Measurements from ENCODE around the gene LDLRAD4. TPM values are rescaled to one million over a fixed set of nuclear protein-coding genes. Genes with fewer than 3 reads are reported as not detected.

The LDLRAD4 gene
- total RNA-seq, 1 donor from 2014 or later: 34.5 TPM

DNA sequence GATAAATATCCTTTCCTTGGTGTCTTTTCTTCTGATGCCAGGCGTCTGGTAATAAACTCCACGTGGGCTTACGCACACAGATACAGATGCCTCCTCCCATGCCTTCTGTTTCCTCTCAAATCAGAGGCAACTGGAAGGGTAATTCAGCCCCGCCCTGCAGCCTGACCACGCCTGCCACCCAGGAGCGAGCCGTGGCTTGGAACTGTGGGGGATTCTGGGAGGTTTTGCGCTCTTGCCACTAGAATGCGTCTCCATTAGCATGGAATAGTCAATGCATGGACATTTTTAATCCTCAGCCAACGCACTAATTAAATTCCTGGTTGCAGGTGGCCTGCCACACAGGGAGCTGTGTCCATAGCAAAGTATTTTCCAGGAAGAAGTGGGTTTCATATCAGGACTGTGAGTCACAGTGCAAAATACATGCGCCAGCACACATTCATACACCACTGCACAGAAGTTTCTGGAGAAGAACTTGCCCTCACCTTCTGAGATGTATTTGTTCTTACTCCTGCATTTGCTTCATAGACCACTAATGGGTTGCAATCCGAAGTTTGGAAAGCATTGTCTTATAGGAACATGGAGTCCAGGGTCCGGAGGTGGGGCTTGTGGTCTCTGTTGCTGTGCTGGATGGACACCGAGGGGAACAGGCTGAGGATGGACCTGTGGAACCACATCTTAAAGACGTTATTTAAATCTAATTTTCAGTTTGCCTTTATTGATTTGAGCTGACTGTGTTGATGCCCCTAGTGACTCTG is 151.4 kb downstream of the LDLRAD4 start:
- DNase-seq (ENCODE audit: low spot score): no peak
- Mint-ChIP-seq H3K4me1 (ENCODE audit: low read depth) (peaks cover 48% of the 10 kb centered on the region), H3K9me3 (no peaks in the 10 kb centered on the region), H3K36me3 (ENCODE audit: low read depth) (no peaks in the 10 kb centered on the region), H3K4me3 (no peak overlapping the region), H3K27me3 (ENCODE audit: insufficient read depth) (peaks cover 7% of the 10 kb centered on the region), H3K27ac (peak overlapping the region; percentile 5)
- intact Hi-C loops (cut with micrococcal nuclease): loop anchor here (10.0 kb wide), 1 partner anchor 375 kb away; the partner anchor contains the start of gene CEP192

DNA sequence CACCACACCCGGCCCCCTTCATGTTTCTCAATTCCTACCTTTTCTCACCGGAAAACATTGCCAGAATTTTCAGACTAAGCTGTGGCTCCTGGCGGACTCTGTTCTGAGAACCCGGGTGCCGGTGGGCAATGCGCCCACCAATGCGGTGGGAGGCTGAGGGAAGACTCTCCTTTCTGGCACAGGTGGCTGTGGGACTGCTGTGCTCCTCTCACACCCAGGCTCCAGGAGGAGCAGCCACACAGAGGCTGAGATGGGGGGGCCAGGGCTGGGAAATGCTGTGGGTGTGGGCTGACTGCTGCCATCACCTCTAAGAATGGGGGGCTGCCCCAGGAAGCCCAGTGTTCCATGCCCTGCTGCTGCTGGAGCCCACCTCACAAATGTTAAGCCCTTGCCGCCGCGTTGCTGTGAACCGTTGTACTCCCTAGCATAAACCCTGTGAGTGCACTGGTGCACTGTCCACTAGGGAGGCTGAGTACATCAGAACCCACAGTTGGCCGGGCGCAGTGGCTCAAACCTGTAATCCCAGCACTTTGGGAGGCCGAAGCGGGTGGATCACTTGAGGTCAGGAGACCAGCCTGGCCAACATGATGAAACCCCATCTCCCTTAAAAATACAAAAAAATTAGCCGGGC is 152.6 kb downstream of the LDLRAD4 start:
- peaks cover 60% of the 10 kb centered on the region for H3K4me1 Mint-ChIP-seq (ENCODE audit: low read depth)
- no peaks in the 10 kb centered on the region for H3K9me3 Mint-ChIP-seq
- no peak for DNase-seq (ENCODE audit: low spot score)
- intact Hi-C loops (cut with micrococcal nuclease): loop anchor here (10.0 kb wide), 1 partner anchor 376 kb away; the partner anchor contains the start of gene CEP192
- peaks cover 7% of the 10 kb centered on the region for H3K27me3 Mint-ChIP-seq (ENCODE audit: insufficient read depth)
- H3K27ac Mint-ChIP-seq: no peak overlapping the region
- H3K4me3 Mint-ChIP-seq: no peak overlapping the region
- H3K36me3 Mint-ChIP-seq (ENCODE audit: low read depth): no peaks in the 10 kb centered on the region

DNA sequence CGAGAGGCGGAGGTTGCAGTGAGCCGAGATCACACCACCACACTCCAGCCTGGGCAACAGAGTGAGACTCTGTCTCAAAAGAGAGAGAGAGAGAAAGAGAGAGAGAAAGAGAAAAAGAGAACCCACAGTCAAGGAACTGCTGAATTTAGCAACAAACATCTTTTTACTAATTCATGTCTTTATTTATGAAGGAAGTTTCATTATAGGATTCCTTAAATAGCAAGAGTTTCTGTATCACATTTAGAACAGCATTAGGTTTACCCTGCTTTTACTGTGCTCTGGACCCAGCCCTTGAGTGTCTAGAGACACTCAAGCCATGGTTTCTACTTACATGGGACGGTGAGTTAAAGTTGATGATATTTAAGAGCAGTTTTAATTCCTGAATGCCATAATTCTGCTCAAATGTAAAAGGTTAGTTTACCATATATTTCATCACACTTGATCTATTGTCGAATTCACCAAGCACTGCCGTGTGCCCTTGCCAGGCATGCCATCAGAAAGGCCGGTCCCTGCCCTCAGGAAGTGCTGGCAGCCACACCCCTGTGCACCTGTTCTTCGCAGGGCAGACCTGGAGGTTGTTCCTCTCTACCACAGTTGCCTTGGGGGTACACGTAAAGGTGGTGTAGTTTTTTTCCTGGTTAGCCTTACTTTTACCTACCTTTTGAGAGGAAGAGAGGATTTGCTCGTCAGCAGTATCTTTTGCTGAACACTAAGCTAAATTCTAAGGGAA is 153.3 kb downstream of the LDLRAD4 start:
- intact Hi-C loops (cut with micrococcal nuclease): loop anchor here (10.0 kb wide), 1 partner anchor 377 kb away; the partner anchor contains the start of gene CEP192
- DNase-seq (ENCODE audit: low spot score): no peak
- H3K4me1 Mint-ChIP-seq (ENCODE audit: low read depth): peaks cover 67% of the 10 kb centered on the region
- peaks cover 7% of the 10 kb centered on the region for H3K27me3 Mint-ChIP-seq (ENCODE audit: insufficient read depth)
- H3K4me3 Mint-ChIP-seq: no peak overlapping the region
- peak overlapping the region; percentile 13 for H3K27ac Mint-ChIP-seq
- no peaks in the 10 kb centered on the region for H3K9me3 Mint-ChIP-seq
- H3K36me3 Mint-ChIP-seq (ENCODE audit: low read depth): no peaks in the 10 kb centered on the region

DNA sequence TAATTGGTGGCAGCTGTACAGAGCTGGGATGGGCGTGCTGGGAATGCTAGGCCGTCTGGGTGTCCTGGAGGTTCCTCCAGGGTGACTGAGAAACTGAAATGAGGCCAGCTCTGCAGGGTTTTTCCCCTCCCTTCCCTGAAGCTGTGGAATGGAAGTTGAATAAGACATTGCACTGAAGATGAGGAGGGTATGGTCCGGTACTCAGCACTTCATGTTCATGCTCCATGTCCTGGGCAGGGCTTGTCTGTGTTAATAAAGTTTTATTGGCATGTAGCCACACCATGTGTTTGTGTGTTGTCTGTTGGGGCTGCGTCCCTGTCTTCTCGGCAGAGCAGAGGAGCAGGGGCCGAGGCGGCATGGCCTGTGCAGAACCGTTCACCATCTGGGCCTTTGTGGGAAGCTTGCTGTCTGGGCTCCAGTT is 154.0 kb downstream of the LDLRAD4 start:
- Mint-ChIP-seq H3K9me3 (no peaks in the 10 kb centered on the region), H3K4me3 (no peak overlapping the region), H3K27ac (no peak overlapping the region), H3K4me1 (ENCODE audit: low read depth) (peaks cover 74% of the 10 kb centered on the region), H3K27me3 (ENCODE audit: insufficient read depth) (peaks cover 7% of the 10 kb centered on the region), H3K36me3 (ENCODE audit: low read depth) (no peaks in the 10 kb centered on the region)
- DNase-seq (ENCODE audit: low spot score): no peak
- intact Hi-C loops (cut with micrococcal nuclease): loop anchor here (10.0 kb wide), 1 partner anchor 378 kb away; the partner anchor contains the start of gene CEP192

DNA sequence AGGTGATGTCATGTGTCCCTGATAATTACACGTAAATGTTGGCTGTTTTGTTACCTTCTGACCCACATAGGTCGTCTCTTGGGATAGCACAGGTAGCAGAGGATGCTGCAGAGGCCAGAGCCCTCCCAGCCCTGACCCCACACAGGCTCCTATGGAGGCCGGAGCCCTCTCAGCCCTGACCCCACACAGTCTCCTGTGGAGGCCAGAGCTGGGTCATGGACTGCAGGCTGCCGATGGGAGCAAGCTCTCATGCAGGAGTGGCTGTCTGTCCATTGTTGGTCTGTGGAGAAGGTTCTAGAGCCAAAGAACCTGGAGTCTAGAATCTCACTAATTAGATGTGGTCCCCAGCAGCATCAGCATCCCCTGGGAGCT is 155.5 kb downstream of the LDLRAD4 start:
- Mint-ChIP-seq H3K36me3 (ENCODE audit: low read depth) (no peaks in the 10 kb centered on the region), H3K9me3 (no peaks in the 10 kb centered on the region), H3K4me1 (ENCODE audit: low read depth) (peaks cover 85% of the 10 kb centered on the region), H3K27ac (no peak overlapping the region), H3K4me3 (no peak overlapping the region), H3K27me3 (ENCODE audit: insufficient read depth) (peaks cover 5% of the 10 kb centered on the region)
- intact Hi-C loops (cut with micrococcal nuclease): loop anchor here (2.0 to 10.0 kb wide), 2 partner anchors 239 to 379 kb away; partner anchors contain the start of gene CEP192
- no peak for DNase-seq (ENCODE audit: low spot score)

DNA sequence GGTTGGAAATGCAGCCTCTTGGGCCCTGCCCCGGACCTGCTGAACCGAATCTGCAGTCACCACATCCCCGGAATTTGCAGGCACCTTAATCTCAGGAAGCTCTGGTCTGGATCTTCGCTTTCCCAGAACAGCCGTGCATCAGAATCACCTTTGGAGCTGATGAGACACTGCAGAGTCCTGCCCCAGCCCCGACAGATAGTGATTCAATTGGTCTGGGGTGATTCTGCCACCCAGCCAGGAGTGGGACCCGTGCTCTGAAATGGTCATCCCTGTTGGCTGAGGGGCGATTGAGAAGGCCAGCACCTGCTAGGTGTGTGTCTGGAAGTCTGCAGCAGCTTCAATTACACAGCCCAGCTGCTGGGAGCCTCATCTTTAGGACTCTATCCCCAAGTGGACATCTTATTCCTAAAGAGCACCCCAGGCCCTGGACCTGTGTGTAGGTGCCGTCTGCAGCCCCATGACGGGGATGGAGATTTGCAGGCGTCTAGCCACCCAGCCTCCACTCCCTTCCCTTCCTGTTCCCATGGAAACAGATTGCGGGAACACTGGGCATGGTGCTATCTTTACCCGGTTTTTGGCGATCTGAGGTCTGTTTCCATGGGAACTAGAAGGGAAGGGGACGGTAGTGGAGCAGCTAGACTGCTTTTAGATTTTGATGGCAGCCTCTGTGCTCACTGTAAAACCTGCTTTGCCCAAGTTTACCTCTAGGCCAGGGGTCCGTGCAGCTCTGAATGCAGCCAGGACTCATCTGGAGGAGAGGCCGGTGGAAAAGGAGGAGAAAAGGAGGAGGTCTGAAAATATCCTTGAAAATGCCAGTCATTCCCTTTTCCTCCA is 156.1 kb downstream of the LDLRAD4 start:
- Mint-ChIP-seq H3K4me1 (ENCODE audit: low read depth) (peaks cover 82% of the 10 kb centered on the region), H3K27ac (peak overlapping the region; percentile 95), H3K9me3 (no peaks in the 10 kb centered on the region), H3K4me3 (no peak overlapping the region), H3K27me3 (ENCODE audit: insufficient read depth) (peaks cover 4% of the 10 kb centered on the region), H3K36me3 (ENCODE audit: low read depth) (no peaks in the 10 kb centered on the region)
- intact Hi-C loops (cut with micrococcal nuclease): loop anchor here (1.0 to 10.0 kb wide), 10 partner anchors 64 to 1522 kb away; partner anchors contain the start of genes CEP192, CHMP1B, FAM210A and RNMT
- DNase-seq (ENCODE audit: low spot score): no peak

DNA sequence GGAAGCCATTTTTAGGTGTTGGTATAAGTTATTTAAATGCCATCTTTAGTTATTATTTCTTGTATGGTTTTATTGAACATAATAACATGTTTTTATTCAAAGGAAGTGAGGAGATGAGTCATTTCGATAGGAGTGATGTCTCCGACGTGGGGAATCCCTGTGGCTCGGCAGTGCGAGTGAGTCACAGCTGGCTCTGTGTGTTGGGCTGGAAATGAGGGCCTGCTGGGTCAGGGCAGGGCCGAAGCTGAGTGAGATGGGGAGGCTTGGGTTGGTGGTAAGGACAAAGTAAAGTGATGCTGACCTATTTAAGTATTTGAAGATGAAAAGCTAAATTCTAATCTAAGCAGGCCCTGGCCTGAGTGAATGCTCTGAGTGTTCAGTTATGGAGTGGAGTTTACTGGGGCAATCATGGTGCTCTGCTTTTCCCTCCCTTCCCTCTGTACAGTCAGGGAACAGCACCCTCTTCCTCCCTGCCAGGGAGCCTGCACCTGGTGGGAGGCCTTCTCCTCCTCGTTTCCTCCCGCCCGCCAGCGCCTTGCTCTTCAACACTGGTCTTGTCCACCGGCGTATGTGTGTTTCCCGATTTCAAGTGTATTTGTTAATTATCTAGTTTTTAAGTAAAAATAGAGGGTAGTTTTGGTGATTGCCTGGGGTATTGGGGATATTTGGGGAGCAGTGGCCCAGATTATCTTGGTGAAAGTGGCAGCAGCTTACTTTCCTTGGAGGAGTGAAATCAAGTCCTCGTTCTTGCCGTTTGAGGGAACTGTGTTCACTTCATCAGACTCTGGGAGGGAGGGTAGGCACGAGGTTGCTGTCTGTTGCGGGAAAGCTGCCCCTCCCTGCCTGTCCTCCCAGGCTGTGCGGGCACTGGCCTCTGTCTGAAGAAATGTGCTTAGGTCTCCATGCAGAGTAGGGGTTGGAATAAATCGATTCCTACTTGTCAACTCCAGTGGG is 157.0 kb downstream of the LDLRAD4 start:
- peak; percentile 80 for DNase-seq (ENCODE audit: low spot score)
- intact Hi-C loops (cut with micrococcal nuclease): loop anchor here (1.0 to 10.0 kb wide), 13 partner anchors 21 to 1523 kb away; partner anchors contain the start of genes CEP192, CHMP1B, FAM210A and RNMT
- H3K4me1 Mint-ChIP-seq (ENCODE audit: low read depth): peaks cover 78% of the 10 kb centered on the region
- peak overlapping the region; percentile 74 for H3K4me3 Mint-ChIP-seq
- no peaks in the 10 kb centered on the region for H3K9me3 Mint-ChIP-seq
- H3K27ac Mint-ChIP-seq: peak overlapping the region; percentile 95
- peaks cover 4% of the 10 kb centered on the region for H3K27me3 Mint-ChIP-seq (ENCODE audit: insufficient read depth)
- H3K36me3 Mint-ChIP-seq (ENCODE audit: low read depth): no peaks in the 10 kb centered on the region

DNA sequence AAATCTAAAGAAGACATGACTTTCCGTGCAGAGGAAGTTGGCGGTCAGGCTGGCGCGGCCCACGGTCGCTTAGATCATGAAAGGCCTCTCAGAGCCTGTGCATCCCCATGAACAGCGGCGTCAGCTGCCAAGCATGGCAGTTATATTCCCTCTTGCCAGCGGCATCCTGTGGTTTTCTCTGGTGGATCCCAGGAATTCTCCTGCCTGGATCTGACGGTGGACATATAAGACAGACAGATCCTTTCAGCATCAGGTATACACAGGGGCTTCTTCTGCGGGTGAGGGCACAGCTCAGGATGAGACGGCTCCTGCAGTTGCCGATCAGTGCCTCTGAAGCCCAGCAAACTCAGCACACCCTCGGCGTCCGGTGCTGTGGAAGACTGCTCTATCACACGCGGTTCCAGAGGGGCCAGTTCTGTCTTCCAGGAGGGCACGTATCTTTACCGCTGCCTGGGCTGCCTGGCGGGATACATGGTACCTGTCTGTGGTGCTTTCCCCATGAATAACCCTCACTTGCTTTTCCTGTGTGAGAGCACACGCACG is 157.8 kb downstream of the LDLRAD4 start:
- DNase-seq (ENCODE audit: low spot score): peak; percentile 16
- Mint-ChIP-seq H3K4me1 (ENCODE audit: low read depth) (peaks cover 79% of the 10 kb centered on the region), H3K36me3 (ENCODE audit: low read depth) (no peaks in the 10 kb centered on the region), H3K27ac (peak overlapping the region; percentile 95), H3K27me3 (ENCODE audit: insufficient read depth) (peaks cover 4% of the 10 kb centered on the region), H3K9me3 (no peaks in the 10 kb centered on the region), H3K4me3 (peak overlapping the region; percentile 74)
- intact Hi-C loops (cut with micrococcal nuclease): loop anchor here (2.0 to 10.0 kb wide), 7 partner anchors 22 to 1524 kb away; partner anchors contain the start of genes CEP192 and CHMP1B

DNA sequence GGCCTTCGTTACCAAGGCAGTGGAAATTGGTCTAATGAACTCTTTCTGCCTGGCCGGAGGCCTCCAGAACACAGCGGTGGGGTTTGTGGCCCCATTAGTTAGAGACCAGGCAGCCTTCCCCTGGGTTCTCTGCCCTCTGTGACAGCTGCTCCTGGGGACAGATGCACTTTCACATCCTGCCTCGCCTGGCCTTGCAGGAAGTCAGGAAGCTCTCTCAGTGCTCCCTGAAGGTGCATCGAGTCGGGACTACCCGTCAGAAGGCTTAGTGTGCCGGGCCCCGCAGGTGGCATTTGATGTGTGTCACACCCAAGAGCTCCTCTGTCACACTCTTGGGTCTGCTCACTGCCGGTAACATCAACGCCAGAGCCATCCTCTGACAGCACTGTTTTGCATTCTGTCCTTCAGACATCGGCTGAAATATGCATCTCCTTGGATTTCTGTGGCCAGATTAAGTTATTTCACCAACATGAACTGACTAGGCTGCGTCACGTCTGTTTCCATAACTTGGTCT is 158.3 kb downstream of the LDLRAD4 start:
- DNase-seq (ENCODE audit: low spot score): peak; percentile 63
- no peaks in the 10 kb centered on the region for H3K9me3 Mint-ChIP-seq
- peaks cover 79% of the 10 kb centered on the region for H3K4me1 Mint-ChIP-seq (ENCODE audit: low read depth)
- no peaks in the 10 kb centered on the region for H3K36me3 Mint-ChIP-seq (ENCODE audit: low read depth)
- peak overlapping the region; percentile 95 for H3K27ac Mint-ChIP-seq
- intact Hi-C loops (cut with micrococcal nuclease): loop anchor here (1.0 to 10.0 kb wide), 8 partner anchors 22 to 1525 kb away; partner anchors contain the start of genes CEP192 and CHMP1B
- peaks cover 4% of the 10 kb centered on the region for H3K27me3 Mint-ChIP-seq (ENCODE audit: insufficient read depth)
- H3K4me3 Mint-ChIP-seq: peak overlapping the region; percentile 74

DNA sequence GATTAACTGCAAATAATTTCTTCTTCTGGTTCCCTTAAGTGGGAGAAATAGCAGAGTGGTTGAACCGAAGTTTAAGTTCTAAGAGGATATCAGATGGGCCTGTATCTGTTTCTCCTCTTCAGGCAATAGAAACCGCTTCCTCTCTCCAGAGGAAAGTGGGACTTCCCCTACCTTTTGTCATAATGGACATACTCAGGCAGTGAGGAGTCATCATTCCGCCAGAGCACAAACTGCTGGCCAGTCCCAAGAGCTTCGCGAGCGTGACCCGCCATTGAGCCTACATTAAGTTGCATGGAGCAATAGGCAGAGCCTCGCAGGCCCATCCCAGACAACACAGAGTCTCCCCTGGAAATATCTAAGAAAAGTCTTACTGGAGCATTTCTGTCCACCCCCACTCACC is 158.9 kb downstream of the LDLRAD4 start:
- peaks cover 79% of the 10 kb centered on the region for H3K4me1 Mint-ChIP-seq (ENCODE audit: low read depth)
- H3K4me3 Mint-ChIP-seq: peak overlapping the region; percentile 74
- no peaks in the 10 kb centered on the region for H3K36me3 Mint-ChIP-seq (ENCODE audit: low read depth)
- H3K27me3 Mint-ChIP-seq (ENCODE audit: insufficient read depth): peaks cover 4% of the 10 kb centered on the region
- no peaks in the 10 kb centered on the region for H3K9me3 Mint-ChIP-seq
- H3K27ac Mint-ChIP-seq: peak overlapping the region; percentile 95
- DNase-seq (ENCODE audit: low spot score): peak; percentile 36
- intact Hi-C loops (cut with micrococcal nuclease): loop anchor here (1.0 to 10.0 kb wide), 8 partner anchors 23 to 1525 kb away; partner anchors contain the start of genes CEP192 and CHMP1B

All from activated T-helper 1 cell treated with anti-CD3 and anti-CD28 coated beads, Interleukin-12 subunit alpha, Interleukin-12 subunit beta, Interleukin-2, Interleukin-4 antibody, amounts not matched to agents 30 ng/mL and 10 ng/mL and 1 ng/mL, durations not matched to agents 14 hours and 24 hours and 36 hours (primary cell).